GM12801 (cell line): Measurements from ENCODE around the gene MYL9.

ENCODE experiments used
- CTCF ChIP-seq: IDR thresholded peaks from one replicate; pipeline ENCODE4 v1.5.1; 2011; ENCODE audit warnings: control low read depth; ENCODE audit not compliant: insufficient read length; ENCODE audit errors: extremely low read depth

MYL9 gene

GRCh38 chr20:36498386-36499179 lies 42.7 kb upstream of the MYL9 start:
- TF ChIP-seq CTCF: no peak

GRCh38 chr20:36499211-36499610 lies 42.1 kb upstream of the MYL9 start:
- TF ChIP-seq CTCF: no peak

GRCh38 chr20:36499723-36500501 lies 41.4 kb upstream of the MYL9 start:
- TF ChIP-seq CTCF: no peak

- no peak for TF ChIP-seq CTCF
These were observed 39.8 kb upstream of the MYL9 start for GRCh38 chr20:36501367-36502006.

- TF ChIP-seq CTCF: no peak
These were observed 37.0 kb upstream of the MYL9 start for GRCh38 chr20:36504295-36504694.

GRCh38 chr20:36506253-36506652 lies 35.1 kb upstream of the MYL9 start:
- TF ChIP-seq CTCF: no peak

GRCh38 chr20:36507746-36508145 lies 33.6 kb upstream of the MYL9 start:
- TF ChIP-seq CTCF: no peak
